HepG2 (cell line): ENCODE results near the gene ADAM8. TPM values are rescaled to one million over a fixed set of nuclear protein-coding genes. Genes with fewer than 3 reads are reported as not detected.

Source experiments
- CREB1 ChIP-seq, 2 experiments: fragments of 450-650 bp in 1 of 2; IDR thresholded peaks; 2 replicates each; pipeline ENCODE4 v1.6.1; 2016 to 2017; ENCODE audit warnings: control low read depth in 1 of 2, mild to moderate bottlenecking in 1 of 2, missing compliant biosample characterization in 1 of 2, missing genetic modification characterization in 1 of 2
- ERF ChIP-seq: IDR thresholded peaks from 2 replicates; pipeline ENCODE4 v1.6.1; 2018; ENCODE audit warnings: missing biosample characterization, missing genetic modification reagents
- FOSL2 ChIP-seq: sonication (generic); formaldehyde crosslinking; IDR thresholded peaks from 2 replicates; pipeline ENCODE4 v1.4.0; 2020; ENCODE audit warnings: missing genetic modification reagents
- GABPA ChIP-seq, 2 experiments: IDR thresholded peaks; 2 replicates each; pipeline ENCODE4 v1.6.1; 2011 to 2016; ENCODE audit warnings: low read depth in 2 of 2, low read length in 1 of 2, missing biosample characterization in 1 of 2, missing genetic modification characterization in 1 of 2
- HOXD1 ChIP-seq: sonication (generic); formaldehyde crosslinking; IDR thresholded peaks from 2 replicates; pipeline ENCODE4 v1.5.0; 2020; ENCODE audit warnings: missing genetic modification reagents
- LCORL ChIP-seq, 2 experiments: fragments of 450-650 bp in 1 of 2; sonication (generic) in 1 of 2; formaldehyde crosslinking in 1 of 2; IDR thresholded peaks; 2 replicates each; pipeline versions ENCODE4 v1.5.0 to v1.6.1; 2017 to 2020; ENCODE audit warnings: antibody characterized with exemption in 1 of 2, missing genetic modification reagents in 1 of 2
- MXI1 ChIP-seq: IDR thresholded peaks from 3 replicates; pipeline ENCODE4 v1.6.1; 2012; ENCODE audit warnings: low read depth, low read length, inconsistent platforms, borderline replicate concordance
- NR2F1 ChIP-seq, 2 experiments: fragments of 450-650 bp in 1 of 2; formaldehyde crosslinking in 1 of 2; IDR thresholded peaks; 2 replicates each; pipeline versions ENCODE4 v1.5.0 to v1.6.1; 2016 to 2020; ENCODE audit warnings: mild to moderate bottlenecking in 1 of 2, missing compliant biosample characterization in 1 of 2, missing genetic modification reagents in 1 of 2, moderate library complexity in 1 of 2
- NRL ChIP-seq: sonication (generic); formaldehyde crosslinking; IDR thresholded peaks from 2 replicates; pipeline ENCODE4 v1.5.0; 2020; ENCODE audit warnings: missing genetic modification reagents, mild to moderate bottlenecking, moderate library complexity, borderline replicate concordance
- POLR2A ChIP-seq, 2 experiments: IDR thresholded peaks; 2 replicates each; pipeline ENCODE4 v1.6.1; 2011; ENCODE audit warnings: low read depth in 2 of 2, low read length in 2 of 2, mild to moderate bottlenecking in 1 of 2, moderate library complexity in 1 of 2; ENCODE audit not compliant: insufficient read depth in 1 of 2
- SAP130 ChIP-seq: IDR thresholded peaks from 2 replicates; pipeline ENCODE4 v1.6.1; 2016; ENCODE audit warnings: low read depth
- ZBTB7B ChIP-seq: sonication (generic); formaldehyde crosslinking; IDR thresholded peaks from 2 replicates; pipeline ENCODE4 v1.4.0; 2020; ENCODE audit warnings: missing genetic modification reagents
- ZIK1 ChIP-seq: sonication (generic); formaldehyde crosslinking; IDR thresholded peaks from 2 replicates; pipeline ENCODE4 v1.5.0; 2020; ENCODE audit warnings: mild to moderate bottlenecking, low read depth, missing genetic modification reagents, borderline replicate concordance
- ZNF207 ChIP-seq: fragments of 450-650 bp; IDR thresholded peaks from 2 replicates; pipeline ENCODE4 v1.6.1; 2016; ENCODE audit warnings: antibody characterized with exemption, borderline replicate concordance
- ZNF317 ChIP-seq: sonication (generic); formaldehyde crosslinking; IDR thresholded peaks from 2 replicates; pipeline ENCODE4 v1.5.0; 2020; ENCODE audit warnings: mild to moderate bottlenecking, missing genetic modification reagents
- ZNF383 ChIP-seq: sonication (generic); formaldehyde crosslinking; IDR thresholded peaks from 2 replicates; pipeline ENCODE4 v1.4.0; 2020; ENCODE audit warnings: missing genetic modification reagents, mild to moderate bottlenecking, borderline replicate concordance
- ZNF431 ChIP-seq: sonication (generic); formaldehyde crosslinking; IDR thresholded peaks from 2 replicates; pipeline ENCODE4 v1.9.0; 2022; ENCODE audit warnings: missing genetic modification reagents, low read depth, mild to moderate bottlenecking, borderline replicate concordance
- ZNF737 ChIP-seq: sonication (generic); formaldehyde crosslinking; IDR thresholded peaks from 2 replicates; pipeline ENCODE4 v1.5.0; 2020; ENCODE audit warnings: missing genetic modification reagents, mild to moderate bottlenecking, borderline replicate concordance
- ZSCAN30 ChIP-seq: sonication (generic); formaldehyde crosslinking; IDR thresholded peaks from 2 replicates; pipeline ENCODE4 v1.5.0; 2020; ENCODE audit warnings: mild to moderate bottlenecking, missing genetic modification reagents
- polyA plus RNA-seq, 8 experiments: library from polyadenylated mRNA; depleted of rRNA in 3 of 8; stranded (reverse) in 7 of 8; unstranded in 1 of 8; fragments of >200 nt; fragmentation: Illumina TruSeq in 4 of 8; extraction: Trizol in 4 of 8; gene quantifications; 2 replicates each; pipeline versions ENCODE4 v1.2.1 to v1.2.3, GENCODE V29; 2011 to 2016; ENCODE audit warnings: low read depth in 4 of 8, missing spikeins in 1 of 8, mixed read lengths in 1 of 8; ENCODE audit not compliant: insufficient read depth in 1 of 8
- total RNA-seq, 5 experiments: library from RNA; depleted of rRNA; stranded (reverse); fragments of >200 nt; fragmentation: Illumina TruSeq; extraction: Trizol; gene quantifications; 2 replicates each; pipeline ENCODE4 v1.2.3, GENCODE V29; 2016; ENCODE audit warnings: low read depth in 1 of 5
- TF ChIP-seq, protein P1 (sequence below): sonication (generic); formaldehyde crosslinking; IDR thresholded peaks from 2 replicates; pipeline ENCODE4 v1.4.0; 2020; ENCODE audit warnings: missing genetic modification reagents
- TF ChIP-seq, protein P2 (sequence below): sonication (generic); formaldehyde crosslinking; IDR thresholded peaks from 2 replicates; pipeline ENCODE4 v1.8.1; 2023; ENCODE audit warnings: mild to moderate bottlenecking, inconsistent platforms, moderate library complexity, missing genetic modification reagents, borderline replicate concordance
- TF ChIP-seq, protein P3 (sequence below): sonication (generic); formaldehyde crosslinking; IDR thresholded peaks from 2 replicates; pipeline ENCODE4 v1.4.0; 2020; ENCODE audit warnings: missing genetic modification reagents, mild to moderate bottlenecking, borderline replicate concordance

ADAM8 gene
- total and polyA plus RNA-seq, 2 of the 13 experiments (the other 11 are each of a cell fraction or from before 2014, with no cell fraction given): 0.24 to 0.93 TPM

DNA sequence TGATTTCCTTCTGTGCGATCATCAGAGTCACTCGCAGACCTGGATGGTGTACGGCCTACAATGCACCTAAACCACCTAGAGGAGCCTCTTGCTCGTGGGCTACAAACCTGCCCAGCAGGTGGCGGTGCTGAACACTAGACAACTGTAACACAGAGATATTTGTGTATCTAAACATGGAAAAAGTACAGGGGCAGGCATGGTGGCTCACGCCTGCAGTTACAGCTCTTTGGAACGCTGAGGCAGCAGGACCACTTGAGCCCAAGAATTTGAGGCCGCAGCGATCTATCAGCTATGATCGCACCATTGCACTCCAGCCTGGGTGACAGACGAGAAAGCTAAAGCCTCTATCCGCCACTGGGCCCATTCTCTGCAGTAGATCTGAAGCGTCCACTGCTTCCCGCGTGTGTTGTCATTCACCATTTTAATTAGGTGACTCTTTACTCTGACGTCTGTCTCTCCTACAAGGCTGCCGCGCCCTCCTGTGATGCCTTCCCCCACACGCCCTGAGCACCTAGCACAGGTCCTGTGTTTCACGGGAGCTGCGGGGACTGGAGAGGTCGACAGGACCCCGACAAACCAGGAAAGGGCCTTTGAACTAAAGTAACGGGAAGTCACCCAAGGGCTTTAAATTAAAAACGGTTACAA, 31.2 kb upstream of the ADAM8 start (continued):
- no peak for TF ChIP-seq GABPA (IDR thresholded peaks at IDR 0.05; ENCODE audit: low read depth, low read length)
- peak; percentile 50 for TF ChIP-seq GABPA (CRISPR knock-in tag; IDR thresholded peaks at IDR 0.05; ENCODE audit: low read depth)
- TF ChIP-seq, protein P1, sequence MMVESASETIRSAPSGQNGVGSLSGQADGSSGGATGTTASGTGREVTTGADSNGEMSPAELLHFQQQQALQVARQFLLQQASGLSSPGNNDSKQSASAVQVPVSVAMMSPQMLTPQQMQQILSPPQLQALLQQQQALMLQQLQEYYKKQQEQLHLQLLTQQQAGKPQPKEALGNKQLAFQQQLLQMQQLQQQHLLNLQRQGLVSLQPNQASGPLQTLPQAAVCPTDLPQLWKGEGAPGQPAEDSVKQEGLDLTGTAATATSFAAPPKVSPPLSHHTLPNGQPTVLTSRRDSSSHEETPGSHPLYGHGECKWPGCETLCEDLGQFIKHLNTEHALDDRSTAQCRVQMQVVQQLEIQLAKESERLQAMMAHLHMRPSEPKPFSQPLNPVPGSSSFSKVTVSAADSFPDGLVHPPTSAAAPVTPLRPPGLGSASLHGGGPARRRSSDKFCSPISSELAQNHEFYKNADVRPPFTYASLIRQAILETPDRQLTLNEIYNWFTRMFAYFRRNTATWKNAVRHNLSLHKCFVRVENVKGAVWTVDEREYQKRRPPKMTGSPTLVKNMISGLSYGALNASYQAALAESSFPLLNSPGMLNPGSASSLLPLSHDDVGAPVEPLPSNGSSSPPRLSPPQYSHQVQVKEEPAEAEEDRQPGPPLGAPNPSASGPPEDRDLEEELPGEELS: no peak; the same call in 1 of the 2 replicates
- TF ChIP-seq SAP130 (CRISPR knock-in tag): peak; percentile 71
- peak in 1 of 2 experiments; percentile 31; a peak in 1 of 4 replicates for TF ChIP-seq POLR2A (IDR thresholded peaks at IDR 0.05; ENCODE audit: insufficient read depth in 1 of 2, low read depth in 2 of 2, low read length in 2 of 2)
- TF ChIP-seq NRL (CRISPR knock-in tag): no peak
- no peak for TF ChIP-seq ZNF737 (CRISPR knock-in tag)
- no peak for TF ChIP-seq ZNF317 (CRISPR knock-in tag)
- TF ChIP-seq ERF (CRISPR knock-in tag): no peak; the same call in 1 of the 2 replicates
- TF ChIP-seq MXI1: peak; percentile 69; the same call in 2 of the 3 replicates
- TF ChIP-seq, protein P2, sequence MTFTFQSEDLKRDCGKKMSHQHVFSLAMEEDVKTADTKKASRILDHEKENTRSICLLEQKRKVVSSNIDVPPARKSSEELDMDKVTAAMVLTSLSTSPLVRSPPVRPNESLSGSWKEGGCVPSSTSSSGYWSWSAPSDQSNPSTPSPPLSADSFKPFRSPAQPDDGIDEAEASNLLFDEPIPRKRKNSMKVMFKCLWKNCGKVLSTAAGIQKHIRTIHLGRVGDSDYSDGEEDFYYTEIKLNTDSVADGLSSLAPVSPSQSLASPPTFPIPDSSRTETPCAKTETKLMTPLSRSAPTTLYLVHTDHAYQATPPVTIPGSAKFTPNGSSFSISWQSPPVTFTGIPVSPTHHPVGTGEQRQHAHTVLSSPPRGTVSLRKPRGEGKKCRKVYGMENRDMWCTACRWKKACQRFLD (CRISPR knock-in tag): peak; percentile 31; the same call in 1 of the 2 replicates
- TF ChIP-seq NR2F1 (CRISPR knock-in tag; IDR thresholded peaks at IDR 0.05): no peak
- 0 out of 2 replicates have a peak, but pooled peaks have one; percentile 4 for TF ChIP-seq FOSL2
- TF ChIP-seq, protein P3, sequence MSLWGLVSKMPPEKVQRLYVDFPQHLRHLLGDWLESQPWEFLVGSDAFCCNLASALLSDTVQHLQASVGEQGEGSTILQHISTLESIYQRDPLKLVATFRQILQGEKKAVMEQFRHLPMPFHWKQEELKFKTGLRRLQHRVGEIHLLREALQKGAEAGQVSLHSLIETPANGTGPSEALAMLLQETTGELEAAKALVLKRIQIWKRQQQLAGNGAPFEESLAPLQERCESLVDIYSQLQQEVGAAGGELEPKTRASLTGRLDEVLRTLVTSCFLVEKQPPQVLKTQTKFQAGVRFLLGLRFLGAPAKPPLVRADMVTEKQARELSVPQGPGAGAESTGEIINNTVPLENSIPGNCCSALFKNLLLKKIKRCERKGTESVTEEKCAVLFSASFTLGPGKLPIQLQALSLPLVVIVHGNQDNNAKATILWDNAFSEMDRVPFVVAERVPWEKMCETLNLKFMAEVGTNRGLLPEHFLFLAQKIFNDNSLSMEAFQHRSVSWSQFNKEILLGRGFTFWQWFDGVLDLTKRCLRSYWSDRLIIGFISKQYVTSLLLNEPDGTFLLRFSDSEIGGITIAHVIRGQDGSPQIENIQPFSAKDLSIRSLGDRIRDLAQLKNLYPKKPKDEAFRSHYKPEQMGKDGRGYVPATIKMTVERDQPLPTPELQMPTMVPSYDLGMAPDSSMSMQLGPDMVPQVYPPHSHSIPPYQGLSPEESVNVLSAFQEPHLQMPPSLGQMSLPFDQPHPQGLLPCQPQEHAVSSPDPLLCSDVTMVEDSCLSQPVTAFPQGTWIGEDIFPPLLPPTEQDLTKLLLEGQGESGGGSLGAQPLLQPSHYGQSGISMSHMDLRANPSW (CRISPR knock-in tag): no peak
- no peak for TF ChIP-seq ZNF383 (CRISPR knock-in tag)
- TF ChIP-seq HOXD1 (CRISPR knock-in tag): no peak
- TF ChIP-seq ZBTB7B: no peak
- no peak for TF ChIP-seq CREB1 (IDR thresholded peaks at IDR 0.05)
- peak; percentile 28; the same call in 1 of the 2 replicates for TF ChIP-seq CREB1 (CRISPR knock-in tag; IDR thresholded peaks at IDR 0.05)
- no peak for TF ChIP-seq ZSCAN30 (CRISPR knock-in tag)
- TF ChIP-seq ZNF431 (CRISPR knock-in tag): 0 out of 2 replicates have a peak, but pooled peaks have one; percentile 44
- no peak for TF ChIP-seq ZNF207
- no peak for TF ChIP-seq LCORL (IDR thresholded peaks at IDR 0.05)
- peak; percentile 45; the same call in 1 of the 2 replicates for TF ChIP-seq LCORL (CRISPR knock-in tag; IDR thresholded peaks at IDR 0.05)
- TF ChIP-seq ZIK1 (CRISPR knock-in tag): no peak
